ENCODE measurements around the gene TRANK1.
"Not testable (repeated sequence)": the region's sequence is repeated elsewhere in the genome, so short reads cannot be mapped to it uniquely, and the experiment has no call there.

TRANK1 gene

GRCh38 chr3:36964331-36964730, 19.5 kb upstream of the TRANK1 start:
- no peaks in the 10 kb centered on the region for H3K36me3 ChIP-seq (replicated peaks)
- in situ Hi-C loops (cut with HindIII; ENCODE audit: low pct_ligation_motif_present, low sequenced_read_pairs) = no loop called here
- DNase-seq = no peak
- H3K4me3 ChIP-seq (ENCODE audit: low read depth, low read length) = no peak overlapping the region
- TF ChIP-seq CTCF (IDR thresholded peaks at IDR 0.05; ENCODE audit: low read depth, low read length, missing control alignments) = no peak
- H3K27ac ChIP-seq = no peak overlapping the region
- no peaks in the 10 kb centered on the region for H3K27me3 ChIP-seq (replicated peaks)

- H3K27me3 ChIP-seq (replicated peaks); H3K27ac ChIP-seq; in situ Hi-C loops (cut with HindIII; ENCODE audit: low pct_ligation_motif_present, low sequenced_read_pairs); H3K36me3 ChIP-seq (replicated peaks); H3K4me3 ChIP-seq (ENCODE audit: low read depth, low read length); DNase-seq: not testable (repeated sequence)
Measured at GRCh38 chr3:36963008-36963407, 18.2 kb upstream of the TRANK1 start.

GRCh38 chr3:36960502-36960901, 15.6 kb upstream of the TRANK1 start:
- H3K36me3 ChIP-seq (replicated peaks) = no peaks in the 10 kb centered on the region
- no peak for TF ChIP-seq CTCF (IDR thresholded peaks at IDR 0.05; ENCODE audit: low read depth, low read length, missing control alignments)
- no peak for DNase-seq
- no peak overlapping the region for H3K27ac ChIP-seq
- in situ Hi-C loops (cut with HindIII; ENCODE audit: low pct_ligation_motif_present, low sequenced_read_pairs) = no loop called here
- no peak overlapping the region for H3K4me3 ChIP-seq (ENCODE audit: low read depth, low read length)
- no peaks in the 10 kb centered on the region for H3K27me3 ChIP-seq (replicated peaks)

- no peak for DNase-seq
- in situ Hi-C loops (cut with HindIII; ENCODE audit: low pct_ligation_motif_present, low sequenced_read_pairs) = no loop called here
- H3K36me3 ChIP-seq (replicated peaks) = no peaks in the 10 kb centered on the region
- H3K4me3 ChIP-seq (ENCODE audit: low read depth, low read length) = no peak overlapping the region
- no peak for TF ChIP-seq CTCF (IDR thresholded peaks at IDR 0.05; ENCODE audit: low read depth, low read length, missing control alignments)
- no peaks in the 10 kb centered on the region for H3K27me3 ChIP-seq (replicated peaks)
- H3K27ac ChIP-seq = no peak overlapping the region
Measured at GRCh38 chr3:36959821-36960220, 15.0 kb upstream of the TRANK1 start.

- TF ChIP-seq CTCF (IDR thresholded peaks at IDR 0.05; ENCODE audit: low read depth, low read length, missing control alignments) = no peak
- Histone ChIP-seq H3K27ac (peak overlapping the region; percentile 38), H3K4me3 (ENCODE audit: low read depth, low read length) (no peak overlapping the region), H3K36me3 (replicated peaks) (no peaks in the 10 kb centered on the region), H3K27me3 (replicated peaks) (no peaks in the 10 kb centered on the region)
- peak; percentile 75 for DNase-seq
- in situ Hi-C loops (cut with HindIII; ENCODE audit: low pct_ligation_motif_present, low sequenced_read_pairs) = no loop called here
Measured at GRCh38 chr3:36957862-36958686, 13.2 kb upstream of the TRANK1 start.

- DNase-seq = no peak
- Histone ChIP-seq H3K4me3 (ENCODE audit: low read depth, low read length) (no peak overlapping the region), H3K27ac (no peak overlapping the region), H3K36me3 (replicated peaks) (no peaks in the 10 kb centered on the region), H3K27me3 (replicated peaks) (no peaks in the 10 kb centered on the region)
- TF ChIP-seq CTCF (IDR thresholded peaks at IDR 0.05; ENCODE audit: low read depth, low read length, missing control alignments) = peak; percentile 30
- in situ Hi-C loops (cut with HindIII; ENCODE audit: low pct_ligation_motif_present, low sequenced_read_pairs) = no loop called here
Measured at GRCh38 chr3:36957063-36957462, 12.2 kb upstream of the TRANK1 start.

All from brain microvascular endothelial cell (primary cell).